CD4-positive, alpha-beta T cell treated with Interleukin-17A for 1 hour (primary cell): Measurements from ENCODE around the gene RBBP8NL.

Experiments used
- DNase-seq: peaks from one replicate; pipeline ENCODE4 v3.0.0-alpha.2; 2020

The RBBP8NL gene, protein sequence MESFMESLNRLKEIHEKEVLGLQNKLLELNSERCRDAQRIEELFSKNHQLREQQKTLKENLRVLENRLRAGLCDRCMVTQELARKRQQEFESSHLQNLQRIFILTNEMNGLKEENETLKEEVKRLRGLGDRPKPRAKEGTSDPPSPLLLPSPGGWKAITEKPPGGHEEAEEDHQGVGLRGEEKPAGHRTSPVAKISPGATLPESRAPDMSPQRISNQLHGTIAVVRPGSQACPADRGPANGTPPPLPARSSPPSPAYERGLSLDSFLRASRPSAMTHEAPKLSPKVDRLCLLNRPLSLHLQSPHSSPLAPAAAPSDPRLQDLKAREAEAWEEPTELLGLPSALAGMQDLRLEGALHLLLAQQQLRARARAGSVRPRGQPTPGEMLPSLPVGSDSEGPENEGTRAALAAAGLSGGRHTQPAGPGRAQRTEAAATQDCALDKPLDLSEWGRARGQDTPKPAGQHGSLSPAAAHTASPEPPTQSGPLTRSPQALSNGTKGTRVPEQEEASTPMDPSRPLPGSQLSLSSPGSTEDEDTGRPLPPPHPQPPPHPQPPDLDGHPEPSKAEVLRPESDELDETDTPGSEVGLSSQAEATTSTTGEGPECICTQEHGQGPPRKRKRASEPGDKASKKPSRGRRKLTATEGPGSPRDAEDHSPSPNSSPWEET

DNA sequence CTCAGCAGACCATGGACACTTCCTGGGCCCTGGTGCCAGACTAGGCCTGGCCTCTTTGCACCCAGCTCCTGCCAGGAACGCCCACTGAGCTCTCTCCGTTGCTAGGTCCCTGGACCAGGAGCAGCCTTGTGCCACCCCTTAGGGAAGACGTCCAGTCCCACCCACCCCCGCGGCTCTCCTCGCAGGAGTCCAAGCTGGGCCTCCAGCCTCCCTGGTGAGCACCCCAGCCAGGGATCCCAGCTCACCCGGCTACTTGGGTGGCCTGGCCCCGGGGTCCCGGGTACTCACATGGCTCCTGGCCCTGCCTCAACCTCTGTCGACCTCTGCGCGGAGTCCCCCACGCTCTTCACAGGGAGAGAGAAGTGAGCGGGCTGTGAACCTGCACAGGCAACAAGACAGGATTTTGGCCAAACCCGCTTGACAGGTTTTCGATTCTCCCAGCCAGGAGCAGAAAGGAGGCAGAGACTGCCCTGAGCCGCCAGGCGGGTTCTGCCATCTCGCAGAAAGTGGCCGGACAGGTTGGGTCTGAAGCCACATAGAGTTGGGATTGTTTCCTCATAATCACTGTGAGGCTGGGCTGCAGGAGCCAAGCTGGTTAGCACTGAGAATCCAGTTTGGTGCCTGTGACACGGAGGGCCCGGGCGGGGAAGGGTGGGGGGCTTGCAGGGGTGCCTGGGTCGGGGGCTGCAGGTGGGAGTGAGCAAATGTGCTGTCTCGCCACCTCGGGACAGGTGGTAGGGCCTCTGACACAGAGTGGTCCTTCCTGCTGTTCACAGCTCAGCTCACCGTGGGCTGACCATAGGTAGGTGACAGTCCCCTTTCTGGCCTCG lies at the start of gene RBBP8NL:
RBBP8NL (minus strand) TSS at position 368 of the 830 bp plus-strand sequence. CDS start 7,892 bp downstream, outside the sequence.
- DNase-seq = no peak

DNA sequence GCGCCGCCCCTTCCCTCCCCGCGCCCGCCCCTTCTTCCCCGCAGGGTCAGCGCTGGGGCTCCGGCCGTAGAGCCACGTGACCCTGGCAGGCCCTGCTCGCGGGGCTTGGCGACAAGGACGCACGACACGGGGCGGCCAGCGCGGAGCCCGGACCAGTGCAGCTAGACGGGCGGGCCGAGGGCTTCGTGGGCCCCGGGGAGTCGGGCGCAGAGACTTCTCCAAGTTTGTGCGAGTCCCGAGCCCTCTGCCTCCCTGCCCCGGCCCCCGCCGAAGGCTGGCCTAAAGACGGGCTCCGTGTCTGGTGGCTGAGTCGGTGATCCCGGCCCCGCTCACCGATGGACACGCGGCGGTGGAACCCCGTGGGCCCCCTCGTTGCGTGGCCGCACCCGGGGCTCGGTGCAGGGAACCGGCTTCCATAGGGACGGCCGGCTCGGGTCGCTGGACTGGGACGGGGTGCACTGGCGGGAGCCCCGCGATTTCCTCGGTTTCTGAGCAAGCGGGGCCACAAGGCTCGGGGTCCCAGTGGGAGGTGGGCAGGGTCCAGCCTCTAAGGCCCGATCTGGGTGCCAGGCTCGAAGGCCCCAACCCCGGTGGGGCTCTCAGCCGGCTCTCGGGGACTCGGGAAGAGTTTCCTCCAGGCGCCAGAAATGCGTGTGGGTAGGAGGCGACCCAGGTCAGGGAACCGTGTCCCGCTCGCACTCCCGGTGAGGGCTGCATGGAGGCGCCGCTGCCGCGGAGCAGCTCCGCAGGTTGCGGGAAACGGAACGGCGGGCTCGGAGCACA lies 48.9 kb upstream of the RBBP8NL start:
- no peak for DNase-seq

DNA sequence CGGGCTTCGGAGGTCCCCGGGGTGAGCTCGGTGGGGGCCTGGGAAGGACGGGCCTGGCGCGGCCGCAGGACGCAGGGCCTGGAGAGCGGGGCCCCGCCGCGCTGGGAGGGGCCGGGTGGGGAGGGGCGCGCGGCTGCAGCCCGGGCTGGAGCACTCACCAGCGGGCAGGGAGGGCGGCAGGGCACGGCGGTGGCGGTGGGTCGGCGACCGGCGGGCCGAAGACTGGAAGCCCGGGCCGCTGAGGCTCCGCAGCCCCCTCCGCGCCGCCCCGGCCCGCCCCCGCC lies 48.4 kb upstream of the RBBP8NL start, which contains the start of gene GATA5:
GATA5 (minus strand) TSS at position 224 of the 284 bp plus-strand sequence. CDS start 474 bp downstream, outside the sequence.
- DNase-seq = no peak

DNA sequence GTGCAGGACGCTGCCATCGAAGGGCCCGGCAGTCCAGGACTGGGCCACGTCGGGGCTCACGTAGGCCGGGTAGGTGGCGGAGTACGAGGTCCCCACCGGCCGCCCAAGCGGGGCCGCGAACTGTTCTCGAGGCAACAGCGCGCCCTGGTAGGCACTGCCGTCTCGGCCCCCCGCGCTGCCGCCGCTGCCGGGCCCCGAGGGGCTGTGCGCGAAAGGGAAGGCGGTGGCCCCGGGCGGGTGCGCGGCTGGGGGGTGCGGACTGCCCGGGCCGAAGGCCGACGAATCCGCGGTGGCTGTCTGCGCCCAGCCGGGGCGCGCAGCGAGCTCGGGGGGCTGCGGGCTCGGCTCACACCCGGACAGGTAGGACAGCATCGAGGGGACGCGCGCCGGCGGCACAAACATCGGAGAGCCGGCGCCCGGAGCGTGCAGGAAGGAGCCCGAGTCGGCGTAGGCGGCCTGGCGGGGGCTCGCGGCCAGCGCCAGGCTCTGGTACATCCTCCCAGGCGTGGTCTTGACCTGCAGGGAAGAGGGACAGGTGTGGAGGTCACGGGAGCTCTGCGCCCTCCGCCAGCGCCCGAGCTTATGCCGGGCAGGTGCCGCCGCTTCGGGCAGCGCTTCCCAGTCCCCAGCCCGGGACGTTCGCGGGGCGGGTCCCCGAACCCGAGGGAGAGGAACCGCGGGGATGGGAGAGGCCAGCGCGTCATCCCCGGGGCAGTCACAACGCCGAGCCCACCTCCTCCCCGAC lies 47.9 kb upstream of the RBBP8NL start:
- no peak for DNase-seq

DNA sequence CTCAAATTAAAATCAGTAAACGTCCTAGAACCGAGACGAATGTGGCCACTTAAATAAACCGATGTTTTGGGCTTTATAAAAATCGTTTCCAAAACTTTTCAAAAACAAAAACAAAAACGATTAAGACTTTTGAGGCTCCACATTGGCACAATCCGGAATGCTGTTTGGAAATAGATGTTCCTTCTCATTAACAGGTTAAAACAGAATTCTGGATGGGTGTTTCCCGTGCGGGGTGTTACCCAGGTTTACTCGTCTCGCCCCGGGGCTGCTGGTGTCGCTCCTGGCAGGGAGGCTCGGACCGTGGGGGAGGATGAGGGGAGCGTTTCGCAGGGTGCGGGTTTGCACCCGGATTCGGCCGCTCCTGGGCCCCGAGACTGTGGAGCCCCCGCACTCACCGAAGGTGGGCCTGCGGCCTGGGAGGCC lies 47.3 kb upstream of the RBBP8NL start:
- no peak for DNase-seq

DNA sequence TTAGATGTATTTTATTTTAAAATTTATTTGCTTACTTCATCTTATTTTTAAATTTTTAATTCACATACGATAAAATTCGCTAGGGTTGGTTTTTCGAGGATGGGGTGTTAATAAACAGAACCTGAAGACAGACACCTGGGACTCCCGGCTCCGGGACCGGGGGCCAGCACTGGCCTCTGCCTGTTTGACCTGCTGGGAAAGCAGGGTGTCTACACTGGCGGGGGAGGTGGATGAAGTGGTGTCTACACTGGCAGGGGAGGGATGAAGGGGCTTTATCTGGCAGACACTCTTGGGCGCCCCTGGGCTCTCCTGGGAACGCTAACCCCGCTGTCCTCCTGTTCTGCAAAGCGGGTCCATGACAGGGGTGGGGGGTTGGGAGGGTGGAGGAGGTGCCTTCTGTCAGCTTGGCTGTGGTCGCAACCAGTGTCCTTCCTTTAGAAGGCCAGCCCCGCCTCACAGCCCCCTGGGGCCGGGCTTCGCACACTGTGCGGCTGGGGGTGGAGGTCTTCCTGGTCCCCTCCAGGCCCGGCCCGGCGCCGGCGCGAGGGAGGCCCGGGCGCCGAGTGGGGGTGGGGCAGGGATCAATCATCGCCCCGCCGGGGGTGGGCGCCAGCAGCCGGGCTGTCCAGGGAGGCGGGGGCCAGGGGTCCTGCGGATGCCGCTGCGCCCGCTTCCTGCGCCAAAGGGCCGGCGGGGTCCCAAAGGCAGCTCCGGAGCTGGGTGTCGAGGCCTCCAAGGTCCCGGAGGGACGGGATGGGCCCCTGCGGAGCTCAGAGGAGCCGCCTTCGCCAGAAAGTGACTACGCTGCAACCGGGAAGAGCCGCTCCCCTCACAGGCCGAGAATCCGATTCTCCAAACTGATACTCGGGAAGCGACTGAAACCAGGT lies 46.6 kb upstream of the RBBP8NL start:
- DNase-seq = no peak

DNA sequence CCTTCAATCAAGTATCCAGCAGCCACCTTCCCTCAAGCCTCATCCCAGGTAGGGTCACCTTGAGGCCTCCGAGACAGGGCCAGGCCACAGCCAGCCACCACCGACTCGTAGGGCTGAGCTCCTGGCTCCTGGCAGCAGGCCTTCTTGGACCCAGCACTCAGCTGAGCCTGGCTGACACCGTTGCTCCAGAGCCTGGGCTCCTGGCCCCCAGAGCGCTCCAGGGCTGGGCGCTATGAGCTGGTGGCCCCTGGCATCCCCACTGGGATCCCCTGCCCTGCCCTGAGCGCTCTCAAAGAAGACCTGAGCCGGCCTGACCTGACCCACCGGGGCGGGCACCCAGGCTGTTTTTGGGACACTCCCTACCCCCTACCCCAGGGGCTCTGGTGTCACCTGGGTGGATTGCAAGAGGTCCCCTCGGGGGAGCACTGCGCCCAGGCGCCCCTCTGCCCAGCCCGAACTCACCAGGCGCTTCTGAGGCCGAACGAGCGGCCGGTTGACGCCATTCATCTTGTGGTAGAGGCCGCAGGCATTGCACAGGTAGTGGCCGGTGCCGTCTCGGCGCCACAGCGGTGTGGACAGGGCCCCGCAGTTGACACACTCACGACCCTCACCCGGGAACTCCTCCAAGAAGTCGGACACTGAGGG lies 45.7 kb upstream of the RBBP8NL start:
- no peak for DNase-seq

DNA sequence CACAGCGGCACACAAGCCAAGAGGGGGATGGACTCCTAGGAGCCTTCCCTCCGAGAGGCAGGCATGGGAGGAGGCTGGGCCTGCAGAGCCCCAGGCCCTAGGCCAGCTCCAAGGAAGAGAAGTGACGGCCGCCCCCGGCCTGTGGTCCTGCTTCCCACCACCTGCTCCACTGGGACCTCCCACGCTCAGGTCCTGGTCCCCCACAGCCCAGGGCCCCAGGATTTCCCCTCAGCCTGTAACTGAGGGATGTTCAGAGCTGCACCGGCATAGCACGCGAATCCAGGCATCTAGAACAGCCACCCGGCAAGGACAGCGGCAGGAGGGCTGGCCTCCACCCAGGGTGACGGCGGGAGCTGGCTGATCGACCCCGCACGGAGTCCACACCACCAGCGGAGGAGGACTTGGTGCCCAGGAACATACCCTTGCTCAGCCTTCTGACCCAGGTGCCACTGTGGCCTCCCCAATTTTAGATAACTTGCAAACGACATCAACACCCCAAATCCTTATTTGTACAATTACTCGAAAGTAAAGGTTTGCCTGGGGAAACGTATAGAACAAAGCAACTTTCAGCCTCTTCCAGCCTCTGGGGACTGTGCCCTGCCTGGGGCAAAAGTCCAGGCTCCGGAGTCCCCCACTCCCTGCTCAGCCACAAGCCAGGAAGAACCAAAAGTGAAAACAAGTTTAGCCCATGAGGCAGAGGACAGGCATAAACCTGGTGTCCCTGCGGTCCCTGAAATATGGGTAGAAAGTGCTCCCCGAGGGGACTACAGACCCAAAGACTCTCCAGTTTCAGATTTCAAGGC lies 45.0 kb upstream of the RBBP8NL start:
- DNase-seq = no peak

DNA sequence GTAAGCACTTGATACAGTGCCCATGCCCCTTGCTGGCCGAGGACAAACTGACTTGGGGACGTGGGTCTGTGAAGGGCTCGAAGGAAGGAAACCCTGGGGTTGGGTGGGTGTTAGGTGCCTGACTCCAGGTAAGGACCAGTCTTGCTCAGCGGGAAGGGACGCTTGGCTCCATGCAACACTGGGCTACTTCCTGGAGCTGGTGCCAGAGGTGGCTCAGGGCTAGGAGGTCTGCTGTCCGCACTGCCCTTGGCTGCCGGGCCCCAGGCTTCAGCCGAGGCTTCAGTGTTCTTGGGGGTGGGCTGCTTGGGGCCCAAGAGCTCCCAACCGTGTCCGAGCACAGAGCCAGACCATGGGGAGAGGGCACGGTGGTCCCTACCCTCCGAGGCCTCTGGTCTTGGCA lies 43.1 kb upstream of the RBBP8NL start:
- DNase-seq = no peak

DNA sequence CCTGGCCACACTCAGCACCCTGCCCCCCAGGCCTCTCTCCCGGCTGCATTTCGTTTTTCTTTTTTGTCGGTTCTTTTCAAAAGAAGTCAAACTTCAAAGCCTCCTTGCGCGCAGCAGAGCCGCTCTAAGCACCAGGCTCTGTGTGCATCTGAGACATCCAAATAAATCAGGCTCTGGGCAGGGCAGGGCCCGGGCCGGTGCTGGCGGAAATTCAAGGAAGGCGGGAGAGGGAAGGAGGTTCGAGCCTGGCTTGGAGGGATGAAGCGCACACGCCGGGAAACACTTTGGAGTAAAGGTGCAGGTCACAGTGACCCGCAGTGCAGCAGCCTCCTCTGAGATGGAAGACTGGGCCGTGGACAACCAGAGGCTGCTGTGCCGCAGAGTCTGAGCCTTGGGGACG lies 42.7 kb upstream of the RBBP8NL start:
- DNase-seq = no peak

DNA sequence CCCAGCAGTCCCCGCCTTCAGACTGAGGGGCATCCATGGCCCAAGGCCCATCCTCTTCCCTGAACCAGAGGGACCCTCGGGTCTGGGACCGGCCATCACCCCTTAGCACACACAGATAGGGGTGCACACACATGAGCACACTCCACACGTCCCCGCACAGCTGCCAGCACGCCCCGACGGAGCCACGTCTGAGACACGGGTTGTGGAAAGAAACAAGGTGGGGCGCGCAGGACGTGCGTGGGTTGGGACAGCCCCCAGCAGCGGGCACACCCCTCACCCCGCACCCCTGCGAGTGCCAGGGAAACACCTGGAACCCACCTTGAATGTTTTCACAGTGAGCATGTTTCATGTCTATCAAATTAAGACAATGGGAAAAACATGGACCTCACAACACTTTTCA lies 42.0 kb upstream of the RBBP8NL start:
- no peak for DNase-seq

DNA sequence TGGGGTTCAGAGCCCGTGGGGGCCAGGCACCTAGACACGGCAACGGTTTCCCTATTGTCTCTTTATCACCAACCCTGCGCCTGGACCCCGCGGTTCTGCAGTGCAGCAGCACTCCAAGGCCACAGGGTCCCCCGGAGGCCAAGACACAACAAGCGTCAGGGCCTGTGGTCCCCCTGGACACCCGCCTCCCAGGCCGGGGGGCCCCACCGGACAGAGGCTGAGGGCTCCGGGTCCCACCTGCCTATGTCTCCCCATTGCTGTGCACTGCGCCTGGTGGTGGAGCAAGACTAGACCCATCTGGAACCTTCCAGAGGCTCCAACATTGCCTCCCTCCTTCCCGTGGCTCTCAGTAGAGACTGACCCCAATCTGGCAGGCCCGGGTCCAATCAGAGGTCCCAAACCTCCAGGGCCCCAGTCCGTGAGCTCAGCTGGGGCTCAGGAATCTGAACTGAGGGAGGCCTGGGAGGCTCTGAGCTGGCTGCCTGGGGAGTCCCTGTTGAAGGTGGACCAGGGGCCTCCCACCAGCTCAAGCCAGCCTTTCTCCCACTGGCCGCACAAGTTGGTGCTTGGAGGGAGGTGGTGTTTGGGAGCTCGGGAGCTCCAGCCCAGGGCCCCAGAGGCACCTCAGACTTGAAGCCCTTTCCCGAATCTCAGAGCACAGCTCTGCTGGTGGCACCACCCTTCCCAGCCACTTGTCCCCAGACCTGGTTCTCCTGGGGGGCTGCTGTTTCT lies 39.6 kb upstream of the RBBP8NL start:
- DNase-seq = no peak

DNA sequence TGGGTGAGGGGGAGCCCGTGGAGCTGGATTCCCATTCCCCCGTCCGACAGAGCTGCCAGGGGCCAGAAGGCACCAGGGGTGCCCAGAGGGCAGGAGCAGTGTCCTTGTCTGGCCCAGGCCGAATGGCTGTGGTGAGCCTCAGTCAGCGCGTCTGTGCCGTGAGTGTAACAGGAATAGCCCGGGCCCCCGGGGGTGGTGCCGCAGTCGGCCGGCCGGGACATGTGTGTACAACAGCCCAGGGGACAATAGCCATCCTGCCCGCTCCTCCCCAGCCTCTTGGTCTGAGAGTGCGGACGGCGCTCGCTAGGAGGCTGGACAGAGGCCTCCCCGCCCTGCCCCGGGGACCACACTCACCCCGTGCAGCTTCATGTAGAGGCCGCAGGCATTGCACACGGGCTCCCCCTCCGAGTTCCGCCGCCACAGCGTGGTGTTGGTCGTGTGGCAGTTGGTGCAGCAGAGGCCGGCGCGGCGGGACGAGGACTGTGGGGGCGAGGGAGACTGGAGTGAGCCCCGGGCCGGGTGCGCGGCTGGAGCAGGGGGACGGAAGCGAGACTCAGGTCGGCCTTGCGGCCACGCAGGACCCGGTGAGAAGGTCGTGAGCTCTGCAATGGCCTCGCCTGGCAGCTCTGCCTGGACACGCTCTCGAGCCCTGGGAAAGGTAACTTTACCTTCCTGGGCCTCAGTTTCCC lies 38.9 kb upstream of the RBBP8NL start:
- DNase-seq = no peak

DNA sequence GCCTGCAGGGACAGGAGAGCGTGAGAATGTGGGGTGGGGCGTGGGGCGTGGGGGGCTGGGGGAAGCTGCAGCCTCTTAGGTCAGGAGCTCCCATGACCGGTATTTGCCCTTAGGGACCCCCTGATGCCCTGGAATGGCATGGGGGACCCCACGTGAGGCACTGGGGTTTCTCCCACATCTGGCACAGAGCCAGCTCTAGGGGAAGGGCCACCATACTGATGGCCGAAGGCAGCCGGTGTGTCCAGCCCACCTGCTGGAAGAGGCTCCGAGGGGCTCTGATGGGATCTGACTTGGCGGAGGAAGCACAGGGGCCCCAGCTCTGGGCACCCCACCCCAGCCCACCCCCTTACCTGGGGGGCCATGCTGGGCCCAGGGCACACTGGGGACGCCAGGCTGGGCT lies 37.7 kb upstream of the RBBP8NL start:
- DNase-seq = no peak

DNA sequence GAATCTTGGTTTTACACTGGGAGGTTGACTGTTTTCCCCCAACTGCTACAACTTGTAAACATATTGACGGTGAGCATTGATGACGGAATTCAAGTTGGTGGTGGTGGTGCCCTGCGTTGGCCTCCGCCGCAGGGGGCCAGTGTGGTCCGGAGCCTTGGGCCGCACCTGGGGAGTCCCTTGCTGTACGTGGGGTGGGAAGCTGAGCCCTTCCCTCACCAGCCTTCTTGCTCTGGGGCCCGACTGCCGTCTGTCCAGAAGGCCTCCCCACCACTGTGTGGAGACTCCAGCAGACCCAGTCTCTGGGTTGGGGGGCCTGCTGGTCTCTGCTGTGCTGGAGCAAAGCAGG lies 37.1 kb upstream of the RBBP8NL start:
- no peak for DNase-seq

DNA sequence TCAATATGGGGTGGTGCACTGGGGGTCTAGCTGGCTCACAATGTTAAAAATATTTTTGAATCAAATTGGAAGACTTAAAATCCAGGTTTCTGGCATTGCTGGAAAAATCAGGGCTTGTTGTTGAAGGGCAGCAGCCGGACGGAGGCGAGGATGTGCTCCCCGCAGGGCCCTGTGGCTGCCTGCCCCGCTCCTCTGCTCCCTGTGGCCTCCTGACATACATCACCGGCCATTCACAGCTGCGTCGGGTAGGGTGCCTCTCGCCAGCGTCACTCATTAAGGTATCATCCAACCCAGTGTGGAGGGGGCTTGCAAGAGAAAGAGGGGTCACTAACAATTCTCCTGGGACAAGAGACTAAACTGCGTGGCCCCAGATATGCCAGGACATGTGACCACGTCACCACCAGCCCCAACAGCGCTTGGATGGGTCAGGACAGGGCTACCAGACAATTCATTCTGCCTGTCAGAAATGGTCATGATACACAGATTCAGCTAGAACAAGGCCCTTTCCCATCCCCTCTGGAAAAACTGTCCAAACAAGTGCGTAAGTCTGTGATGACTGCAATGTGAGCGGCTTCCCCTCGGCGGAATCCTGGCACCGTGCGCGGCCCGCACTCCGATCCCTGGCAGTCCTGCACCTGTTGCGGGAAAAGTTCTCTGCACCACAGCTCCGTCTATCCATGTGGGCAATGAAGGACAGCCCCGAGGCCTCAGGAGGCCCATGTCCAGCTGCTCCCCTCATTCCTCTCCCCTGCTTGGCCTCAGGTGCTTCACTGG lies 36.5 kb upstream of the RBBP8NL start:
- DNase-seq = no peak

DNA sequence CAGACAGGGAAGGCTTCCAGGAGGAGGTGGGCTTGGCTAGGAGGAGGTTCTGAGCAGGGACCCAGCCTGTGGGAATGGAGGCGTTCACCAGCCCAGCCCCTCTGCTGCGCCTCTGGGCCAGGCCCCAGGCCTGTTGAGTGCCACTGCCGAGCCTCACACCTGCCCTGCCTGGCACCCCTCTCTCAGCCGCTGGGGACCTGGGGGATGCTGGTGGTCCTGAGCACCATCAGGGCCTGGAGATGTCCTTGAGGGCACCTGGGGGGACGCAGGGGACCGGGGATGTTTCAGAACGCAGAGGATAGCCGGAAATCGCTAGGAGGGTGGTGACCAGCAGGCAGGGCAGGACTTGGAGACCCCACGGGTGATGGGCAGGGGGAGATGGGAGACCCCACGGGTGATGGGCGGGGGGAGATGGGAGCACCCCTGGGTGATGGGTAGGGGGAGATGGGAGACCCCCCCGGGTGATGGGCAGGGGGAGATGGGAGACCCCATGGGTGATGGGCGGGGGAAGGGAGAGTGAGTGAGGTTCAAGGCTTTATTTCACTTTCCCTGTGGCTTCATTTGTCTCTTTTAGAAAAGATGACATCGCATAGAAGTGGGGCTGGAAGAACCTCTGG lies 35.7 kb upstream of the RBBP8NL start:
- DNase-seq = no peak
